IPS DF 4.7 (cell line): ENCODE measurements around the gene JPH2.

Experiments used
- DNase-seq: peaks from one replicate; pipeline ENCODE4 v3.0.0-alpha.2; 2013; ENCODE audit warnings: low spot score; ENCODE audit errors: extremely low read depth

JPH2 gene

DNA sequence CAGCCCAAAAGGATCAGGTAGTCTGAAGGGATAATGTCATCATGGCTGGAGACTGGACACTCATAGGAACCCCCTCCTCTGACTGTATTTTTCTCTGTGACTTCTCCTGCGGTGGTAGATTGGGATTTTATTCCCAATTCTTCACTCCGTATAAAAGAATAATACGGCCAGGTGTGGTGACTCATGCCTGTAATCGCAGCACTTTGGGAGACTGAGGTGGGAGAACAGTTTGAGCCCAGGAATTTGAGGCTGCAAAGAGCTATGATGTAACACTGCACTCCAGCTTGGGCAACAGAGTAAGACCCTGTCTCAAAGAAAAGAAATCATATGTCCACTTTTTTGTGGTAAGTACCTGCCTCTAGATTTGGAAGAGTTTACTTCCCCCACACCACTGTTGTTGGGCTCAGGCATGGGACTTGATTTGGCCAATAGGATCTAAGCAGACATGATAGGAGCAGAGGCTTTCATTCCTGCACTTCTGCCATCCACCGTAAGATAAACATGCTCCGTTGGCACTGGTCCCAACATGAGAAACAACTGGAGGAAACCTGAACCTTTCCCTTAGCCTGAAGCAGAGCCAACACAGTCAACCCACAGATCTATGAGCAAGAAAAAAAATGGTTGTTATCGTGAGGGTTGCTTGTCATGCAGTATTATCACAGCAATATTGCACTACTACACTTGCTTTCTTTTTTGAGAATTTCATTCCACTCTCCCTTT lies 82.0 kb downstream of the JPH2 start:
- no peak for DNase-seq

DNA sequence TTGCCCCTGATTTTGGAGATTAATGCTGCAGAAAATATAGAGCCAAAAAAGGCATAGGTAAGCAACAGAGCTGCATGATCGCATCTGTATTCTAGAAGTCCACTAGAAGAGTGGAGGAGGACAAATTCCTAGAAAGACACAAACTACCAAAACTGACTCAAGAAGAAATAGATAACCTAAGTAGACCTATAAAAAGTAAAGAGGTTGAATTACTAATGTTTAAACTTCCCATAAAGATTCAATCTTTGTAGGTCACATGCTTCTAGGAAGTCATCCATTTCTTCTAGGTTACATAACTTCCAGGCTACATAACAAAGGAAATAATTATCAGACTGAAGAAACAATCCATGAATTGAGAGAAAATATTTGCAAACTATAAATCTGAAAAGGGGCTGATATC lies 84.4 kb downstream of the JPH2 start:
- no peak for DNase-seq

DNA sequence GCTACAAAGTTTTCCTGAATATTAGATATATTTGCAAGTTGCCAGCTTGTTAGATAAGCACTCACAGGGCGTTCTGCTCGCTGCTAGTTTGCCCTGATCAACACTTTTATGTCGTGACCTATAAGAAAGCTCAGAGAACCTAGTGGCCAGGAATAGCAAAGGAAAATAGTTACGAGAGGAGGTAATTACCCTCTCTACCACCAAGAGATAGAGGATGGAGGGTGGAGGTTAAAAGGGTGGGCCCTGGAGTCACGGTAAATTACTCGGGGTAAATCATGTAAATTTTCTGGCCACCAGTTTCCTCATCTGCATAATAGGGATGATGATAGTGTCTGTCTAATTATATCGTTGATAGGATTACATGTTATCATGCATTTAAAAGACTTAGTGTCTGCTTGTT lies 87.2 kb downstream of the JPH2 start:
- no peak for DNase-seq

DNA sequence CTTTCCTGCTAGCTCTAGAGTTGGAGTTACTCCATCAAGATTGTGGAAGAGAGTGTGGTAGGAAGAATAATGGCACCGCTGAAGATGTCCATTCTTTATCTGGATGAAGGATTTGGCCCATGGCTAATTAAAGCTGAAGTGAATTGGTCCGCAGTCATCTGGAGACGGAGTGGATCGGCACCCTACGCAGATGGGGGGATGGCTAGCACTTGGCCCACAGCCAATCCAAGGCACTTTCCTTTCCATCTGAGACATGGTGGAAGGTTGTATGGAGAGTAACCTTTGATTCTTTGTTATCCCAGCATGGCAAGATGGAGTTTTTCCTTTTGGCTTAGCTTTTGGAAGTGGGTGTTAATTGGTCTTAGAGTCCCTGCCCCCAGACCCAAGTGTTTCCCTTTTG lies 88.3 kb downstream of the JPH2 start:
- DNase-seq: no peak

DNA sequence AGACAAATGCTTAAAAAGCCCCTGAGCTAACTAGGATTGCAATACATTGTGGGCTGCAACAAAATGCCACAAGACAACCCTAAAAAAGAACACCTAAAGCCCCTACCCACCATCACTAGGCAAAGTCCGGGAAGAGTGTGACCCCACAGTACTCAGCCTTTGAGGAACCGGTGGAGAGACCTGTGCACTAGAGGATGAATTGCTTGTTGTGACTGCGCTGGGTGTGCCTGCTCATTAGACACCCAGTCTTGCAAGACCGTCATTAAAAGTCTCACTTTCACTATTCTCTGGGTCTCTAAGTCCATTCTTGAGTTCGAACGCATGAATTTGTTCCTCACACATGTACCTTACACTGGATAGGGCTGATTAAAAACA lies 88.7 kb downstream of the JPH2 start:
- no peak for DNase-seq

DNA sequence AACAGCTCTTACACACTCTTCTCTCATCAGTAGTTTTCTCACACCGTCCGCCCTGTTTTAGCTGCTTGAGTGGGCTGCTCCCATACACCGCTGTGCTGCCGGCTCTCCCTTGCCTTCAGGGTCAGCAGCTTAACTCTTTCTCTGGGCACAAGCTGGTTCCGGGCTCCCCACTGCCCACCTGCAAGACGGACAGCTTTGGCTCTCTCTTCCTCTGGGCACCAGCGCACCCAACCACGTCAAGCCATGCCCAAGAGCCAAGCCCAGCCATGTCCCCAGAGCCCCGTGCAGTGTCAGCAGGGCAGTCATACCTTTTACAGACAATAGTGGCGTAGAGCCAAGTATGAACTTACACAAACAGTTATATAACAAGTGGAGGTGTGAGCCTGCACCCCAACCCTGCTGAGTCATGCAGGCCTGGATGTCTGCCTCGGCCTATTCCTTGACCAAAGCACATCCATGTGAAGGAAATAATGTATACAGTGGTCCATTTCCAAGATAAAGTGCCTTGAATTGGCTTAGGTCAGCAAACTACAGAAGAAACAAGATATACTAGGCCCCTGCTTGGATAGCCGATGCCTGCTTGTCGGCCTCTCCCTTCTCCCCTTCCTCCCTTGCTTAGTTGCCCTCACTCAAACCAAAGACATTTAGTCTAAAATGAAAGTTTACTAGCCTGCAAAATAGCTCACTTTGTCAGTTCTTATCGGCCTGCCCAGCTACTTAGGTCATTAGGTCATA lies 89.3 kb downstream of the JPH2 start:
- DNase-seq: no peak

DNA sequence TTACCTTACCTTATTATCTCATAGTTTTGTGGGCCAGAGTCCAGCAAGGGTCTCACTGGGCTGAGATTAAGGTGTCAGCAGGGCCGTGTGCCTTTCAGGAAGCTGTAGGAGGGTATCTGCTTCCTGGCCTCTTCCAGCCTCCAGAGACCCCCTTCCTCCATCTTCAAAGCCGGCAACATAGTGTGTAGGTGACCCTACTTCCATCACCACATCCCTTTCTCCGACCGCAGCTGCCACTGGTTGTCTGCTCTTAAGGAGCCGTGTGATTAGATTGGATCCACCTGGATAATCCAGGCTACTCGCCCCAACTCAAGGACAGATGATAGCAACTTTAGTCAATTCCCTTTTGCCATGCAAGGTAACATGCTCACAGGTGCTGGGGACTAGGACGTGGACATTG lies 91.2 kb downstream of the JPH2 start:
- no peak for DNase-seq

DNA sequence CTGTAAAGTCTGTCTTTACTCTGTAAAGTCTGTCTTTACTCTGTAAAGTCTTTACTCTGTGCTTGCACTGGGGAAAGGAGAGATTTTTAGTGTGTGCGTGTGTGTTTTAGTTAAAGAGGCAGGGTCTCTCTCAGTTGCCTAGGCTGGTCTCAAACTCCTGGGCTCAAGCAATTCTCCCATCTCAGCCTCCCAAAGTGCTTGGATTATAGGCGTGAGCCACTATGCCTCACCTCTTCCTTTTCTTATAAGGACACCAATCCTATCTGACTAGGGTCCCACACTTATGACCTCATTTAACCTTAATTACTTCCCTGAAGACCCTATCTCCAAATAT lies 93.8 kb downstream of the JPH2 start:
- DNase-seq: no peak

DNA sequence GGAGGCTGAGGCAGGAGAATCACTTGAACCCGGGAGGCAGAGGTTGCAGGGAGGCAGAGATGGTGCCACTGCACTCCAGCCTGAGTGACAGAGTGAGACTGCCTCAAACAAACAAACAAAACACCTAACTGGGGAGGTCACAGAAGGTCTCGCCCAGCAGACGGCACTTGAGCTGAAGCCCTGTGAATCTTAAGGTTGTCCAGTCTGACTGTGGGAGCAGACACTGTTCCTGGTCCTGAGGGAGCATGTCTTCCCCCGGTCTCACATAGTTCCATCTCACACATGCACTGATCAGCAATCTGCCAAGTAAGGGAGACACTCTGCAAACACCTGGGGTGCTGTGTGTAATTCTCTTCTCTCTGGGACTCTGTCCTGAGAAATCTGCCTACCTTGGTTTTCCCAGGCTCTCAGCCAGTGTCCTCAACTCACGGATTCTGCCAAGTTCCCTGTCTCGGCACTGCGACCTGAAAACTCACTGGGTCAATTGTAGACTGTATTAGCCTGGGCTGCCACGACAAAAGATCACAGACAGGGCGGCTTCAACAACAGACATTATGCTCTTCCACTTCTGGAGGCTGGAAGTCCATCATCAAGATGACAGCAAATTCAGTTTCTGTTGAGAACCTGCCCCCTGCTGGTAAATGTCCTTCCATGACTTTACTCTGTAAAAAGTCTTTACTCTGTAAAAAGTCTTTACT lies 94.3 kb downstream of the JPH2 start:
- no peak for DNase-seq

DNA sequence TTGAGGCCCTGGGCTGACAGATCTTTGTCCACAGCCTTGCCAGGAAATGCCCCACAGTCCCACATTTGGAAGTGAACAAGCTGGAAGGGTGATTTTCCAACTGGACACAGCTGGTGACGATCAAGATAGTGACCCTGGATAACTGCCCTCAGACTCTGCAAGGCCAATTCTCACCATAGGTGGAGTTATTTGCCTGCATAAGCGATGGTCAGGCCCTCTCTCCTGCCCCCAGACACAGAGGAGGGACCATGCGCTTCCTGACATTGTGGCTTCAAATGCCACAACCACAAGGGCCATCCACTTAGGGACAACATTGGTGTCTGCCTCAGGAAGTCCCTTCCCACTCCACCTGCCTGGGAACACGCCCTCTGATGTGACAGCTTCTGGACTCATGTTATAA lies 96.0 kb downstream of the JPH2 start:
- DNase-seq: no peak

DNA sequence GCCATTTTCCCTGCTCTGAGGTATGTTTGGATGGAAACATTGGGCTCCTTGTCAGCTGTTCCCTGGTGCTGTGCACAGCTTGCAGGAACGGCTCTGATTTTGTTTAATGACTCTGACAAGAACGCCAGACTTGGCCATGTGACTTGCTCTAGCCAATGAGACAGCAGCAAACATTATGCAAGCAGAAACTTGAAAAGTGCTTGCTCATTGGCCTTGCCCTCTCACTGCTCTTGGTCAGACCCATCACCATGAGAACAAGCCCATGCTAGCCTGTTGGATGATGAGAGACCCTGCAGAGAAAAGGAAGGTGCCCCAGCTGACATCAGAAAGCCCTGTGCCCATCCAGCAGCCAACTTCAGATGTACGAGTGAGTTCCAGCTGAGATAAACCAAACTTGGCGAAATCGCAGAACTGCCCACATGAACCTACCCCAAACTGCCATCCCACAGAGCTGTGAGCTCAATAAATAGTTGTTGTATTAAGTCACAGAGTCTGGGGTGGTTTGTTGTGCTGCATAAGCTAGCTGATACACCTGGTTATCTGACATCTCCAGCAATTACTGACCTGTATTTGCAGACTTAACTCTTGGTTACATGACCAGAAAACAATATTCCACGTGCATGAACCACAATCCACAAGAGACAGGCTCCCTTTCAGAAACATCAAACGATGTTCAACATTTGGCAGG lies 96.9 kb downstream of the JPH2 start:
- no peak for DNase-seq

DNA sequence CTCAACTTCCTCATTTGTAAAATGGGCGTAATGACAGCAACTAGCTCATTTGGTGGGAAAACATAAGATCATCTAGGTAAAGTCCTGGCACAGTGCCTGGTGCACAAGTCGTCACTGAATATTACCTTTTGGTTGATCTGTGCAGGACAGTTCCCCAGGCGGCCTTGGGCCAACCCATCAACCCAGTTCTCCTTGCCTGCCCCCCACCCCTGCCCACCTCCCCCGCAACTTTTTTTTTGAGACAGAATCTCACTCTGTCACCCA lies 99.2 kb downstream of the JPH2 start:
- DNase-seq: no peak

DNA sequence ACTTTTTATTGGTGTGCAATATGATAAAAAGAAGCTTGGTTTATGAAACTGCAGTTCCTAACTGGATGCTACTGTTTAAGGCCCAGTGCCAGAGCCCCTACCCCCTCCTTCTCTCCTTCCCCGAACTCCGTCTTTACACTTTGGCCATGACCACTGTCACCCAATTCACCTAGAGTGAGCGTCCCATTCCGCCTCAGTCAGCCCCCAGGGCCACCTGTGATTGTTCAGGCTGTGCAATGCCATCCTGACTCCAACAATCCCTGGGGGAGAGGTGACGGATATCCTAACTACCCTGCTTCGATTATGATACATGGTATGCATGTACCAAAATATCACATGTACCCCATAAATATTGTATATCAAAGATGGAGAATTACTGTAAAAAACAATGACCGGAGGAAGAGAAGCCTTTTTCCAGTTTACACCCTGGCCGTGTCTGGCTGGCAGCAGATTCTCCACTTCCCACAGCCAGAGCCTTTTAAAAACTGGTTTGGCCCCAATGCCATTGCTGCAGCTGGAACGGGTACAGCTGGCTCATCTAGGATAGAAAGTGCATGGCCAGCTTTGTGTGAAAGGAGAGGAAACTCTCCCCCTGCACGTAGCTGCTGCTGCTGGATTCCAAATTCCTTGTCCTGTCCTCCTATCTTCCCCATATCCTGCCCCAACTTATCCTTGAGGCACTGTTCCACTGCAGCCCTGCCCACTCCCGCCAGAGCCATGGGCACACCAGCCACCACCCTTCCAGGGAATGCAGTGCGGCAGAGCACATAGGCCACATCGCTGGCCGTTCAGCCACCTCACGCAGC lies 99.7 kb downstream of the JPH2 start:
- DNase-seq: no peak

DNA sequence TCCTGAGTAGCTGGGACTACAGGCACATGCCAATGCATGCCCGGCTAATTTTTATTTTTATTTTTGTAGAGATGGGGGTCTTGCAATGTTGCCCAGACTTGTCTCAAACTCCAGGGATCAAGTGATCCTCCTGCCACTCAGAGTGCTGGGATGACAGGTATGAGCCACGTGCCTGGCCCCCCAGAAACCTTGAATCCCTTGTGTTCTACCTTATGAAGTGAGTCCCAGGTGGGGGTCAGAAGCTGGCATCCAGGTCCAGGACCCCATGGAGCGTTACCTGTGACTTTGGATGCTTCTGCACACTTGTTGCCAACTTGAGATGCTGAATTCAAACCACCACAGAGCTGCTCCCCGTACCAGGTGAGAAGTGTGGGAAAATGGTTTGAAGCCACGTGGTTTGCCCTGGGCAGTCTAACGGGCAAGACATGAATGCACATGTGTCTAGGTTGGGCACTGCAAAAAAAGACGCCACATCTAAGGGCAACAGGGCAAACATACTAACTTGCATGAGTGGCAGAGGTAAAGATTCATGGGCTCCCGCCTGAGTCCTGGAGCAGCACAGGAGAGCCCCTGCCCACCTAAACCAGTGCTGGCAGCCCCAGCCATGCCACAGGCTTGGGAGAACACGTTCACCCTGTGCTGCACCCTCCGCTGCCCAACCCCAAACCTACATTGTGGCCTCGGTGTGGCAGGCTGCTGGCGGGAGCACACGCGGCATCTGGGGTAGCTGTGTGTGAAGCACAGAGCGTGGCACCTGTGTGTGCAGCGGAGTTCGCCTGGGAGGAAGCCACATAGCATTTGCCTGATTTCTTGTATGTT lies 101.2 kb downstream of the JPH2 start:
- DNase-seq: no peak

DNA sequence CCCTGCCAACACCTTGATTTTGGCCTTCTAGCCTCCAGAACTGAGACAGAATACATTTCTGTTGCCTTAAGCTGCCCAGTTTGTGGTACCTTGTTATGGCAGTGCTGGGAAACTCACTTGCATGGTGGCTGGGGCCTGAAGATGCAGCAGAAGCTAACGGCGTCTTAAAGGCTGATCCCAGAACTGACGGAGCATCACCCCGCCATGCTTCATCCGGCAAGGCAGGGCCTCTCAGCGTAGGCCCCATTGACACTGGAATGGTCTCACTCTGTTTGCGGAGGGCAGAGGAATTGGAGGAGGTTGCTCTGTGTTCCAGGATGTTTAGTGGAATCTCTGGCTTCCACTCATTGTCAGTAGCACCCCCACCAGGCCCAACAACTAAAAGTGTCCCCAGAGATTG lies 102.1 kb downstream of the JPH2 start:
- DNase-seq: no peak

DNA sequence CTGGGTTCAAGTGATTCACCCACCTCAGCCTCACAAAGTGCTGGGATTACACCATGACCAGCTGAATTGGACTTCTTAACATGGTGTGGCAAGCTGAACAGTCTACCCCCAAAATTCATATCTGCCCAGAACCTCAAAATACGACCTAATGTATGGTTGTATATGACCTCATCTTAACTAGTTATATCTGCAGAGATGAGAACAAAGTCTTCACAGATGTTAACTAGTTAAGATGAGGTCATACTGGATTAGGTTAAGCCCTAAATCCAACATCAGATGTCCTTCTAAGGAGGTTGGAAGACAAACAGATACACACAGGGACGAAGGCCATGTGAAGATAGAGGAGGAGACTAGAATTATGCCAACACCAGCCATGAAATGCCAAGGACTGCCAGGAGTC lies 102.5 kb downstream of the JPH2 start:
- DNase-seq: no peak

DNA sequence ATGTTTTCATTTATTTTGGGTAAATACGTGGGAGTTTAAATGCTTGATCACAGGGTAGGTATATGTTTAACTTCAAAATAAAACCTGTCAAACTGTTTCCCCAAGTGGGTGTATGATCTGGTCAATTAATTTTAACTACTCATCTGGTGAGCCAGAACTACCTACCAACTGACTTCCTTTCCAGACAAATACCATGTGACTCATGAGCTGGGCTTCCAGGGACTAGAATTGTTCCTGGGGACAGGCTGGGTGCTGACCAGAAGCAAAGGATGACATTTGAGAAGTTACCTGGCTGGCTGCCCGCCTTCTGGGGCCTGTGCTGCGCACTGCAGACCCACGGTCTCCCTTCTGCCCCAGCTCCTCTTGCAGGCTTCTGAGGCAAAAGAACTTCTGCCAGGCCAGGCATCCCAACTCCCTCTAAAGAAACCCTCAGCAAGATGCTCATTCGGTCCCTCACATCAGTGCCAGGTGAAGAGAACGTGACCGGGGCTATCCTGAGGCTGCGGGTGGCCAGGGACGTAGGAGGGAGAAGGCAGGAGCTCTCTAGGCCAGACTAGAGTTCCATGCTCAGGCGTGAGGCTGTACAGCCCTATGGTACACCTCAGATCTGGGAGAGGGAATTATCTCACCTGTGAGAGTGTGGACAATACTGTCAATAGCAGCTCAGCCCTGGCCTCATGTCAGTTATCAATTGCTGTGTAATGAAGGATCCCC lies 103.6 kb downstream of the JPH2 start:
- no peak for DNase-seq

DNA sequence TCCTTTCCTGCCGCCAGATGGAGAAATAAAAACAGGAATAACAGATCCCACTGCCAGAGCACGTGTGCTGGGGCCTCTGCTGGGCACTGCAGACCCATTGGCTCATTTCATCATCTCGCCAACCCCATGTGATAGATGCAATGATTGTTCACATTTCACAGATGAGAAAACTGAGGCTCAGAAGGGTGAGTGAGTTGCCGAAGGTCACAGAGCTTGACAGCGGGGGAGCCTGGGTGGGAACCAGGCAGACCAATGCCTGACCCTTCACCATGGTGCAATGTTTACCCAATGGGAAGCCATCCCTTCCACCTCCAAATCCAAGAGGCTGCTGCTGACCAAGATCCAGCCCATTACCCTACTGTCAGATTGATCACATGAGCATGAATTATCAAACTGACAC lies 105.1 kb downstream of the JPH2 start:
- DNase-seq: no peak

DNA sequence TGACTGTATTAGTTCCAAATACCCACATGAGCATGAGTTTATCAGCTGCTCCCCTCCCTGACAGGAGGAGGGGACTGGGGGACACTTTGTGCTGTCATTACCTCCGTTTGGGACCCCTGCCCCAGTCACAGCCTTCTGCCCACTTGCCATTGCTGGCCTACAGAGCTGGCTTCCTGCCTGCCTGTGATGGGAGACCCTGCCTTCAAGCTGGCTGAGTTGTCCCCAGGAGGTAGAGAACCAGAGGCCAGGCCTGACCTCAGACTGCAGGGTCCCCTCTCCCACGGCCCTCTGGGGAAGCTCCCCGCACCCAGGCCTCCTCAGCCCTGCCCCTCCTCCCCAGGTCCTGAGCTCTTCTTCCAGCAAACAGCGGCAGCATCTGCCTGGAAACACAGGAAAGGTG lies 105.5 kb downstream of the JPH2 start:
- DNase-seq: no peak

DNA sequence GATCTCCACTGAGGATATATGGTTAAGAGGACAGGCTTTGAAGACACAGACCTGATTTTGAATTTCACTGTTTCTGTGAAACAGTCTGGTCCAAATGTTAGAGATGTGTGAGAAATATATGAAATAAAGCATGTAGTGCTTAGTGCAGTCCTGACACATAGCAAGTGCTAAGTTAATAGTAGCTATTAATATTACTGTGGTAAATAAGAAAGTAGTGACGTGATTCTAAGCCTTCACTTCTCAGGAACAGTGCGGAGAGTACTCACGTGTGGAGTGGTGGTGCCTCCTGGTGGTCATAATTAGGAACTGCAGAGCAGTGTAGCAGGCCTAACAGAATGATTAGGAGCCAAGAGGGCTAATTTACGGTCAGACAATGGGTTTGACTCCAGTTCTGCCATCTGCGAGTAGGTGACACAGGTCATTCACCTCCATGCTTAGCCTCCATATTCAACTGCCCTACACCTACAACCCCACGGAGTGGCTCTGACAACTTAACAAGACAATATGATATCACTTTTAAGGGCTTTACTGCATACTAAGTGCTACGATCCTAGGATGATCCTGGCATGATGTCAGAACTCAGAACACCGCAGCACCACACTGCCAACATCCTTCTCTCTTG lies 106.2 kb downstream of the JPH2 start:
- DNase-seq: peak; percentile 56
